GM19351 (cell line): Measurements from ENCODE around the gene TTC28.
"Not testable (repeated sequence)": the region's sequence is repeated elsewhere in the genome, so short reads cannot be mapped to it uniquely, and the experiment has no call there.

Experiments used
- ATAC-seq: cut with Tn5 transposase; IDR thresholded peaks from one replicate; pipeline ENCODE4 v1.9.1; 2021; ENCODE audit warnings: mild to moderate bottlenecking, moderate library complexity; ENCODE audit not compliant: unreplicated experiment

Gene TTC28

GRCh38 chr22:28379075-28379779 lies 300.4 kb downstream of the TTC28 start:
- no peak for ATAC-seq

DNA sequence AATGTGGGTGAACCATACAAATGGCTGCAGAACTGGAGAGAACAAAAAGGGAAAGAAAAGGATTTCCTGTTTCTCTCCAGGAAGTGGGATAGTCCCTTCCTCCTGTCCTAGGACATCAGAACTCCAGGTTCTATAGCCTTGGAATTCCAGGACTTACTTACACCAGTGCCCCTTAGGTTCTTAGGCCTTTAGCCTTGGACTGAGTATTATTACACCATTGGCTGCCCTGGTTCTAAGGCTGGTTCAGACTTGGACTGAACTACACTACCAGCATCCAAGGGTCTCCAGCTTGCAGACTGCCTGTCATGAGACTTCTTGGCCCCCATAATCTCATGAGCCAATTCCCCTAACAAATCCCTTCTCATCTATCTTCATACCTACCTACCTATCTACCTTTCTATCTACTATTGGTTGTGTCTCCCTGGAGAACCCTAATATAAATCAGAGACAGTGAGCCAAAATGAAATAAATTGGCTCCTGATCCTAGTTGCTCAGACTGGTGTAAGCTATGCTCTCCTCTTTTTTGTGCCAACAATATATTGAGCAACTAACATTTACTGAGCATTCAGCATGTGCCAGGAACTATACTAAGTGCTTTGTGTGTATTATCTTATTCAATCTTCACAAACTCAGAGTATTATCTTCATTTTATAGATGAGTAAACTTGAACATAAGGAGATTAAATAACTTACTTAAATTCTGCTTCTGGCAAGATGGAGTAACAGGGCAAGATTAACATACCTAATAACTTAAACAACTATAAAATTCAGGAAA lies 303.7 kb downstream of the TTC28 start:
- ATAC-seq = no peak

- ATAC-seq = no peak
Observed at GRCh38 chr22:28373831-28374230, 305.8 kb downstream of the TTC28 start.

- ATAC-seq = no peak
Observed at GRCh38 chr22:28369854-28370253, 309.8 kb downstream of the TTC28 start.

- ATAC-seq = no peak
Observed at GRCh38 chr22:28366856-28367255, 312.8 kb downstream of the TTC28 start.

DNA sequence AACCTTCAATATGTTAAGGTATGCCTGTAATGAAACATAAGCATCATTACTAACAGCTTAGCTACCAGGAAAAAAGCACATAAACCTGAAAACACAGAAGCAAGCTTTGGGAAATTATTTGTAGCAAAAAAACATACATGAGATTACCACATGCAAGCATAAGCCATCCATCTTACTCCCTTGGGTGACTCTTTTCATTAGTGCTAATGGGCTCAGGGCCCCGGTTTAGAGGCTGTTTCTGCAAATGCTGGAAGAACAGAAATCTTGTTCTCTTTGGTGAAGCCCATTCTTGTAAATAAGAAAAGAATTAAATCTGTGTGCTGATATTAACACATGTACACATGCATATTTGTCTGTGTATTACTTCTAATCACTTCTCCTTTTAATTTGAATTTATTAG lies 314.3 kb downstream of the TTC28 start:
- no peak for ATAC-seq

GRCh38 chr22:28364105-28364504 lies 315.5 kb downstream of the TTC28 start:
- not testable (repeated sequence) for ATAC-seq

GRCh38 chr22:28360939-28361338 lies 318.7 kb downstream of the TTC28 start:
- ATAC-seq = no peak

DNA sequence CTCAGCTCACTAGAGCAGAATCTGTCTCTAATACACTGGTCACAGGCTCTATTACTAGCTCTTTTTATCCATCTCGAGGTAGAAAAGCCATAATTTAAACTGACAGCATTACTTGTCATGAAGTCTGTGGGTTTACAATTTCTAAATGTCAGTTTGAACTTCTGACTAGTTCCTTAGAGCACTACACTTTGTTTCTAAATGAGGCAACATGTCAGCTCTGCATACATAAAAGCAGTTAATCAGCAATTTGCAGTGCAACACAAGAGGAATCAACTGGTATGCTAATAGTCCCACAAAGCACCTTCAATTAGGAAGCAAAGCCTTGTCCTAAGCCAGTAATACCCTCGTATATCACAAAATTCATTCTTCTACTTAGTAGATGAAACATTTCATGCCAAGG lies 321.3 kb downstream of the TTC28 start:
- no peak for ATAC-seq

- ATAC-seq = no peak
Observed at GRCh38 chr22:28357193-28357592, 322.4 kb downstream of the TTC28 start.

- no peak for ATAC-seq
Observed at GRCh38 chr22:28351476-28351875, 328.2 kb downstream of the TTC28 start.

DNA sequence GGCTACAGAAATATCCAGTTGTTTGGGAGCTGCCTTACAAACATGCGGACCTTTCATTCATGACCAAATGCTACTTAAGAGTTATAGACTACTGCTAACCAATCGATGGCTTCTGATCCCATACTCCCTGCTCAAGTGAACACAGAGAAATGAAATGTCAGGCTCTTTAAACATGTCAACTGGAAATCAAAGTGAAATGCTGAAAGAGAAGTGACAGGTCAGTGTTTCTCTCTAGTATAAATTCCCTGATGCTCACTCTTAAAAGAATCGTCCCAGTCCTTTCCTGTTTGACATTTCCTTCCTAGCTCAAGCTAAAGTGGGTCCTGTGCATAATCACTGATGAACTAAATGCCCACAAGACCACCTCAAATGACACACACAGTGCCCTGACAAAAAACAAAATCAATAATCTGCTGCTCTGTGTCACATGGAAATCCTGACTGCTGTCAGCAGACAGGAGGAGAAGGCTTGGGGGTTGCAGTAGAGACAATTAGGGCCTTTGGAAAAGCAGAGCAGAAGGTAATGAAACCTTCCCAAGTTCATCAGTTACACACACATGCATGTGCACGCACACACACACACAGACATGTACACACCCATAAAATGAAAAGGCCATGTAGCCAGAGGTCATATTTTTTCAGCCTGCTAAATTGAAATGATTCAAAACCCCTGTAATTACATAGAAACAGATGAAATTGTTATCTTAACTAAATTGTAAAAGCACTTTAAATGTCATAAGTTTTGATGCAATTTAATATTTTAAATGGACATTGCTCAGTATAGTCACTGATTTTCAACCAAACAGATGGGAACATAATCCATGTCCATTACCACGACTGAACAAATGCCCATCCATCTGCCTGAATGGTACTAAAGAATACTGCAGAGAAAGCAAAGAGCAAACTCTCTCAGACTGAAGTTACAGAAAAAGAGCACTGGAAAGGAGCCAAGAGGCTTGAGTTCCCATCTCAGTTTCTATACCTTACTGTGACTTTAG lies 330.7 kb downstream of the TTC28 start:
- ATAC-seq = no peak

- no peak for ATAC-seq
Observed at GRCh38 chr22:28346308-28346707, 333.3 kb downstream of the TTC28 start.

GRCh38 chr22:28344918-28345703 lies 334.5 kb downstream of the TTC28 start:
- ATAC-seq = no peak

DNA sequence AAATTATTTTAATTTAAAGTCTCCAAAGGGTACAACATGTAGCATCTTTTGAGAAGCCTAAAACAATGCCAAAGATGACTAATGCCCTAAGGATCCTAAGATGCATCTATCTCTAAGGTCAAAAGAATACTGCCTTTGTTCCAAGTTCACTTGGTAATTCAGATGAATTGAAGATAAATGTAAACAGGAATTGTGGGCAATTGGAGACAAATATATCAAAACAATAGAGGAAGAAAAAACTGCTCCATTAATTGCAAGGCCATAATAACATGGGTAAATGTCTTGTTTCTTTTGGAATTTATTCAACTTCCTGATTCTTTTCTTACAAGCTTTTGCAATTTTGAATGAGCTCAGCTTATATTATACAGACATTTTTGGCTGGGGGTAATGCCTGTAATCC lies 338.6 kb downstream of the TTC28 start:
- no peak for ATAC-seq

DNA sequence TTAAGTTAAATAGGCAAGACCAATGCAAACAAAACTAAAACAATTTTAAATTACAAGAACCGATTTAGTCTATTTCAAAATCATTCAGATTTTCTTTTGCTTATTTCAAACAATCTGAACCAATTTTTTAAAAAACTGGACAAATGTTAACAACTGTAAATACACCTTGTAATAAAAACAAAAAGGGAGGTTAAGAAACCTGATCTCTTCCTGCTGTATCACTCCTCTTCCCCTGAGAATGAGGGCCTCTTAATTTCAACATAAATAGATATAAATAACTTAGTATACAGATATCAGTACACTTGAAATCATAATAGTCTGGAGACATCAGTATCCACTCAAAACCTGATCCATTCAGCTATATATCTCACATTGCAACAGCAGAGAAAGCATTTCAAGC lies 346.6 kb downstream of the TTC28 start:
- ATAC-seq = no peak

- no peak for ATAC-seq
Observed at GRCh38 chr22:28332410-28332809, 347.2 kb downstream of the TTC28 start.

- ATAC-seq = no peak
Observed at GRCh38 chr22:28331695-28332094, 347.9 kb downstream of the TTC28 start.

DNA sequence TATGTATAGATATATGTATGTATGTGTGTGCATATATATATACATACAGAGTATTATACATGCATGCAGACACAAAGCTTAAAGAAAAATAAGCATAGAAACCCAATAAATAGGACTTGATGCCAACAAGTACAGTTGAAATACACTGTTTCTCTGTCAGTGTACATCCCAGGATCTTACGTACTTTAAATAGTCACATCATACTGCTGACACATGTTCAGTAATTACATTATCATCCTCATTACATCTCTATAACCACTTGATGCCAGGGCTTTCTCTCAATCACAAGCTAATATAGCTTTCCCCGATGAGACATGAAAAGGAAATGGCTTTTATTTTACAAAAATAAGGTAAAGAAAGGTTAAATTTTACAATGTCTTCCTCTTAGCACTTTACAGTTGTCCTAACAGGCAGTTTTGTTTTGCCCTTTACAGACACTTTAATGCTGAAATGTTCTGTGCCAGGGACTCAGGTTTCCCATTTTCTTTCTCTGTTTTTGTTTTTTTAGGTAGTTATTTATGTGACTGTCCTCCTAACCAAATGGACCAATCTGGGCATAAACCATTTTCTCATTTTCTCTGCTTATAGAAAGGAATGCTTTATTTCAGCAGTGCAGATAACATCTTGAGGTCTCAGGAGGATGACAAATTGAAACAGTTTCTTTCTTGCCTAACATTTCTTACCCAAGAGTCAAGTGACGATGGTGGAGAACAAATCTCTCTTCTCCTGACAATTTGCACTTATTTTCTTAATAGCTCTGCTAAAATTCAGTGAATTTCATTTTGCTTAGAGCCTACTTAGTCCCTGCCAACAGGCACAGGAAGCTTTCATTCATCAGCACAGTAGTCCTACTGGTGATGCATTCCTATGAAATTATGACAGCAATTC lies 350.2 kb downstream of the TTC28 start:
- no peak for ATAC-seq
